LNCaP clone FGC (cell line): ENCODE measurements around the gene HASPIN.
"Not testable (repeated sequence)": the region's sequence is repeated elsewhere in the genome, so short reads cannot be mapped to it uniquely, and the experiment has no call there.

Experiments used
- DNase-seq: peaks from one replicate; pipeline ENCODE4 v3.0.0-alpha.2; 2011; ENCODE audit warnings: low read depth
- H3K4me3 ChIP-seq: 2 replicates; pipeline ENCODE4 v1.5.1; 2011; ENCODE audit warnings: mild to moderate bottlenecking, low read depth, low read length, control low read depth
- CTCF ChIP-seq: IDR thresholded peaks from 2 replicates; pipeline ENCODE4 v1.5.1; 2012; ENCODE audit warnings: mild to moderate bottlenecking; ENCODE audit not compliant: control insufficient read depth, insufficient read depth; ENCODE audit errors: extremely low read depth

Gene HASPIN

GRCh38 chr17:3727041-3727440 is 3.3 kb downstream of the HASPIN start:
- no peak for DNase-seq

GRCh38 chr17:3728099-3728498 is 4.4 kb downstream of the HASPIN start:
- DNase-seq: not testable (repeated sequence)

More at GRCh38 chr17:3727041-3727440, 3.3 kb downstream of the HASPIN start:
- TF ChIP-seq CTCF: no peak
- H3K4me3 ChIP-seq: no peak overlapping the region

GRCh38 chr17:3729881-3730280 is 6.2 kb downstream of the HASPIN start:
- no peak for DNase-seq
- no peak overlapping the region for H3K4me3 ChIP-seq
- no peak for TF ChIP-seq CTCF

More at GRCh38 chr17:3728099-3728498, 4.4 kb downstream of the HASPIN start:
- not testable (repeated sequence) for H3K4me3 ChIP-seq

DNA sequence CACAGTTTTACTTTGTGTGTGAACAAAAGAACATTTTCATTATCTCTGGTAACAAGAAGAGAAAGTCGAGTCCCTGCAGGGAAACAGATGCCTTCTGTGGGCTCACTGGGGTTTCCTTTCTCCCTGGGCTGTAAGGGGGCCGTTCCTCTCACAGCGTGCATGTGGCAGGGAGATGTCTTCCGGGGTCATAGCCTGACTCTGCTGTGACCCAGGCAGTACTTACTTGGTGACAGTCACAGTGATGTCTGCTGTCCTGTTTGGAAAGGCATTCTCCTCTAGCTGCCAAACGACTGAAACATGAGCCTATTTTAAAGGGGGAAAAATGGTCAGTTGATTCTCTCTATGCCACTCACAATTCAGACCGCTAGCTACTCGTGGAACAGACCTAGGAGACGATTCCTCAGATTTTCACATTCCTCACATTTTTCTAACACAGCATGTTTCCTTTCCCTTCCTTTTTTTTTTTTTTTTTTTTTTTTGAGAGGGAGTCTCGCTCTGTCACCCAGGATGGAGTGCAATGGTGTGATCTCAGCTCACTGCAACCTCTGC is 7.3 kb downstream of the HASPIN start:
- DNase-seq: no peak
- no peak overlapping the region for H3K4me3 ChIP-seq
- no peak for TF ChIP-seq CTCF

GRCh38 chr17:3732210-3732621 is 8.5 kb downstream of the HASPIN start:
- no peak overlapping the region for H3K4me3 ChIP-seq
- no peak for DNase-seq
- peak; percentile 22; the same call in 1 of the 2 replicates for TF ChIP-seq CTCF

GRCh38 chr17:3734911-3735276 is 11.2 kb downstream of the HASPIN start:
- not testable (repeated sequence) for H3K4me3 ChIP-seq, DNase-seq

DNA sequence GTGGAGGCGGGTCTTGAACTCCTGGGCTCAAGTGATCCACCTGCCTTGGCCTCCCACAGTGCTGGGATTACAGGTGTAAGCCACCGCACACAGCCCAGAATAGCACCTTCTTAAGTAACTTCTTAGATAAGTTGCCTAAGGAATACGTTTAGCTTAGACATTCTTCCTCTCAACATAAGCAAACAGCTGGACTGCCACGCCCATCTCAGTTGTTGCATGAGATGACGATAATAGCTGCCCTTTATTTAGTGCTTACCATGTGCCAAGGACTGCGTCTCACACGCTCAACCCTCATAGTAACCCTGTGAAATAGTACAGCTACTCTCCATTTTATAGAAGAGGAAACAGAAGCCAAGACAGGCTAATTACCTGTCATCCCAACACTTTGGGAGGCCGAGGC is 11.8 kb downstream of the HASPIN start:
- no peak for TF ChIP-seq CTCF
- DNase-seq: no peak
- H3K4me3 ChIP-seq: no peak overlapping the region

- no peak overlapping the region for H3K4me3 ChIP-seq
- DNase-seq: no peak
- TF ChIP-seq CTCF: no peak
Observed at GRCh38 chr17:3738562-3739295, 15.0 kb downstream of the HASPIN start.
